Activated CD4-positive, alpha-beta memory T cell treated with anti-CD3 and anti-CD28 coated beads for 36 hours (primary cell): ENCODE results near the gene TAGAP. TPM values are rescaled to one million over a fixed set of nuclear protein-coding genes. Genes with fewer than 3 reads are reported as not detected.
"Not testable (repeated sequence)": the region's sequence is repeated elsewhere in the genome, so short reads cannot be mapped to it uniquely, and the experiment has no call there.

Source experiments
- CTCF ChIA-PET: fragments of 350-600 bp; sonication (Branson Sonifier 250); formaldehyde crosslinking; loops from one replicate; lab custom pipeline; 2021; ENCODE audit warnings: antibody characterized with exemption, inconsistent platforms; lab: Charles Lee
- POLR2A ChIA-PET: fragments of 350-600 bp; sonication (Branson Sonifier 250); formaldehyde crosslinking; loops from one replicate; lab custom pipeline; 2021; ENCODE audit warnings: antibody characterized with exemption; lab: Charles Lee
- DNase-seq: peaks from one replicate; pipeline ENCODE4 v3.0.0-alpha.2; 2020
- H3K27ac Mint-ChIP-seq: one replicate; pipeline ENCODE4 v1.8.0; 2021; ENCODE audit warnings: mixed read lengths
- H3K27me3 Mint-ChIP-seq: one replicate; pipeline ENCODE4 v1.8.0; 2021; ENCODE audit warnings: mixed read lengths
- H3K36me3 Mint-ChIP-seq: one replicate; pipeline ENCODE4 v1.8.0; 2021; ENCODE audit warnings: mixed read lengths
- H3K4me1 Mint-ChIP-seq: one replicate; pipeline ENCODE4 v1.8.0; 2021; ENCODE audit warnings: low read depth, mixed read lengths
- H3K4me3 Mint-ChIP-seq: one replicate; pipeline ENCODE4 v1.8.0; 2021; ENCODE audit warnings: mild to moderate bottlenecking, mixed read lengths
- H3K9me3 Mint-ChIP-seq: one replicate; pipeline ENCODE4 v1.8.0; 2021; ENCODE audit warnings: mixed read lengths
- intact Hi-C: fragments of 100-400 bp; cut with micrococcal nuclease; formaldehyde crosslinking; loops from one replicate; pipeline ENCODE4 v1.15.1; 2023
- total RNA-seq, 2 experiments: library from RNA; stranded (reverse); gene quantifications; one replicate each; pipeline ENCODE4 v1.2.3, GENCODE V29; 2021

The TAGAP gene
- total RNA-seq, 2 experiments from 2014 or later = 40.1 to 41.6 TPM

GRCh38 chr6:159043251-159043650, 1.5 kb downstream of the TAGAP start:
- H3K4me1 Mint-ChIP-seq = peaks cover 69% of the 10 kb centered on the region
- H3K27ac Mint-ChIP-seq = peak overlapping the region; percentile 95
- H3K27me3 Mint-ChIP-seq = no peaks in the 10 kb centered on the region
- ChIA-PET POLR2A (interaction anchor here (1.0 to 5.6 kb wide), 9 partner anchors 13 to 399 kb away, joined by 3 to 69 read pairs (median 16); no protein-coding TSS in a partner anchor), CTCF (interaction anchor here (0.6 to 11.6 kb wide), 12 partner anchors 15 to 92 kb away, joined by 3 to 370 read pairs (median 12); partner anchors contain the start of gene RSPH3)
- no peaks in the 10 kb centered on the region for H3K9me3 Mint-ChIP-seq
- no peak for DNase-seq
- intact Hi-C loops = loop anchor here (2.0 to 5.0 kb wide), 2 partner anchors 36 to 192 kb away; no protein-coding TSS in a partner anchor
- peaks cover 56% of the 10 kb centered on the region for H3K36me3 Mint-ChIP-seq
- H3K4me3 Mint-ChIP-seq = peak overlapping the region; percentile 94

GRCh38 chr6:159042826-159043181, 2.0 kb downstream of the TAGAP start:
- ChIA-PET CTCF (interaction anchor here (0.6 to 11.6 kb wide), 14 partner anchors 15 to 109 kb away, joined by 3 to 370 read pairs (median 7); partner anchors contain the start of gene RSPH3), POLR2A (interaction anchor here (1.0 to 5.6 kb wide), 8 partner anchors 14 to 399 kb away, joined by 3 to 69 read pairs (median 19); no protein-coding TSS in a partner anchor)
- DNase-seq = no peak
- H3K27me3 Mint-ChIP-seq = no peaks in the 10 kb centered on the region
- H3K4me3 Mint-ChIP-seq = peak overlapping the region; percentile 94
- peak overlapping the region; percentile 95 for H3K27ac Mint-ChIP-seq
- H3K4me1 Mint-ChIP-seq = peaks cover 69% of the 10 kb centered on the region
- no peaks in the 10 kb centered on the region for H3K9me3 Mint-ChIP-seq
- intact Hi-C loops = loop anchor here (1.0 to 5.0 kb wide), 3 partner anchors 36 to 192 kb away; no protein-coding TSS in a partner anchor
- peaks cover 61% of the 10 kb centered on the region for H3K36me3 Mint-ChIP-seq

GRCh38 chr6:159042003-159042825, 2.6 kb downstream of the TAGAP start:
- H3K4me3 Mint-ChIP-seq = peak overlapping the region; percentile 94
- peaks cover 67% of the 10 kb centered on the region for H3K36me3 Mint-ChIP-seq
- DNase-seq = peak; percentile 86
- ChIA-PET POLR2A (interaction anchor here (0.6 to 5.6 kb wide), 9 partner anchors 14 to 389 kb away, joined by 3 to 69 read pairs (median 8); no protein-coding TSS in a partner anchor), CTCF (interaction anchor here (0.6 to 11.6 kb wide), 19 partner anchors 8 to 191 kb away, joined by 3 to 370 read pairs (median 5); partner anchors contain the start of gene RSPH3)
- H3K27ac Mint-ChIP-seq = peak overlapping the region; percentile 95
- peaks cover 69% of the 10 kb centered on the region for H3K4me1 Mint-ChIP-seq
- H3K27me3 Mint-ChIP-seq = no peaks in the 10 kb centered on the region
- H3K9me3 Mint-ChIP-seq = no peaks in the 10 kb centered on the region
- intact Hi-C loops = loop anchor here (1.0 to 5.0 kb wide), 3 partner anchors 35 to 191 kb away; no protein-coding TSS in a partner anchor

GRCh38 chr6:159041181-159041580, 3.6 kb downstream of the TAGAP start:
- intact Hi-C loops = loop anchor here (5.0 kb wide), 1 partner anchor 34 kb away; no protein-coding TSS in a partner anchor
- peak overlapping the region; percentile 94 for H3K4me3 Mint-ChIP-seq
- CTCF ChIA-PET = interaction anchor here (0.9 to 11.6 kb wide), 13 partner anchors 9 to 190 kb away, joined by 3 to 370 read pairs (median 7); partner anchors contain the start of gene RSPH3
- no peaks in the 10 kb centered on the region for H3K9me3 Mint-ChIP-seq
- POLR2A ChIA-PET = interaction anchor here (0.7 to 5.6 kb wide), 8 partner anchors 15 to 388 kb away, joined by 3 to 69 read pairs (median 12); no protein-coding TSS in a partner anchor
- H3K4me1 Mint-ChIP-seq = peaks cover 73% of the 10 kb centered on the region
- no peak for DNase-seq
- H3K27ac Mint-ChIP-seq = peak overlapping the region; percentile 95
- peaks cover 76% of the 10 kb centered on the region for H3K36me3 Mint-ChIP-seq
- H3K27me3 Mint-ChIP-seq = no peaks in the 10 kb centered on the region

GRCh38 chr6:159039885-159040258, 4.9 kb downstream of the TAGAP start:
- ChIA-PET CTCF (interaction anchor here (0.7 to 11.6 kb wide), 9 partner anchors 18 to 95 kb away, joined by 3 to 370 read pairs (median 7); partner anchors contain the start of gene RSPH3), POLR2A (interaction anchor here (0.9 to 3.7 kb wide), 17 partner anchors 17 to 70 kb away, joined by 3 to 44 read pairs (median 6); no protein-coding TSS in a partner anchor)
- Mint-ChIP-seq H3K36me3 (peaks cover 89% of the 10 kb centered on the region), H3K4me1 (peaks cover 74% of the 10 kb centered on the region), H3K4me3 (peak overlapping the region; percentile 94), H3K9me3 (no peaks in the 10 kb centered on the region), H3K27ac (peak overlapping the region; percentile 95), H3K27me3 (no peaks in the 10 kb centered on the region)
- DNase-seq = no peak
- intact Hi-C loops = loop anchor here (1.0 to 5.0 kb wide), 6 partner anchors 22 to 891 kb away; no protein-coding TSS in a partner anchor

GRCh38 chr6:159038914-159039884, 5.6 kb downstream of the TAGAP start:
- Mint-ChIP-seq H3K27me3 (no peaks in the 10 kb centered on the region), H3K36me3 (peaks cover 90% of the 10 kb centered on the region), H3K9me3 (no peaks in the 10 kb centered on the region), H3K4me1 (peaks cover 75% of the 10 kb centered on the region), H3K4me3 (peak overlapping the region; percentile 94), H3K27ac (peak overlapping the region; percentile 95)
- DNase-seq = peak; percentile 38
- ChIA-PET POLR2A (interaction anchor here (0.7 to 3.7 kb wide), 18 partner anchors 17 to 71 kb away, joined by 3 to 44 read pairs (median 6); no protein-coding TSS in a partner anchor), CTCF (interaction anchor here (0.7 to 11.6 kb wide), 9 partner anchors 19 to 95 kb away, joined by 3 to 370 read pairs (median 7); partner anchors contain the start of gene RSPH3)
- intact Hi-C loops = loop anchor here (1.0 to 2.0 kb wide), 5 partner anchors 21 to 892 kb away; no protein-coding TSS in a partner anchor

GRCh38 chr6:159038318-159038717, 6.5 kb downstream of the TAGAP start:
- CTCF ChIA-PET = interaction anchor here (0.9 to 11.6 kb wide), 4 partner anchors 20 to 96 kb away, joined by 3 to 370 read pairs (median 9); no protein-coding TSS in a partner anchor
- intact Hi-C loops = loop anchor here (2.0 kb wide), 2 partner anchors 44 to 222 kb away; no protein-coding TSS in a partner anchor
- not testable (repeated sequence) for DNase-seq, H3K27me3 Mint-ChIP-seq, H3K4me3 Mint-ChIP-seq, H3K9me3 Mint-ChIP-seq
- Mint-ChIP-seq H3K27ac (peak overlapping the region; percentile 95), H3K4me1 (peaks cover 80% of the 10 kb centered on the region), H3K36me3 (peaks cover 83% of the 10 kb centered on the region)
- POLR2A ChIA-PET = interaction anchor here (3.7 kb wide), 1 partner anchor 20 kb away, joined by 44 read pairs; no protein-coding TSS in a partner anchor

- H3K4me3 Mint-ChIP-seq = peak overlapping the region; percentile 10
- no peak for DNase-seq
- ChIA-PET POLR2A (interaction anchor here (3.7 kb wide), 1 partner anchor 20 kb away, joined by 44 read pairs; no protein-coding TSS in a partner anchor), CTCF (interaction anchor here (0.9 to 11.6 kb wide), 3 partner anchors 20 to 64 kb away, joined by 3 to 370 read pairs (median 7); no protein-coding TSS in a partner anchor)
- peaks cover 78% of the 10 kb centered on the region for H3K36me3 Mint-ChIP-seq
- H3K27ac Mint-ChIP-seq = peak overlapping the region; percentile 31
- H3K27me3 Mint-ChIP-seq = no peaks in the 10 kb centered on the region
- intact Hi-C loops = loop anchor here (2.0 kb wide), 2 partner anchors 43 to 221 kb away; no protein-coding TSS in a partner anchor
- H3K9me3 Mint-ChIP-seq = no peaks in the 10 kb centered on the region
- H3K4me1 Mint-ChIP-seq = peaks cover 78% of the 10 kb centered on the region
Measured at GRCh38 chr6:159037756-159038290, 7.0 kb downstream of the TAGAP start.

- DNase-seq = peak; percentile 39
- Mint-ChIP-seq H3K27ac (peak overlapping the region; percentile 76), H3K27me3 (no peaks in the 10 kb centered on the region), H3K4me3 (no peak overlapping the region), H3K36me3 (peaks cover 67% of the 10 kb centered on the region), H3K9me3 (no peaks in the 10 kb centered on the region), H3K4me1 (peaks cover 71% of the 10 kb centered on the region)
- ChIA-PET CTCF (interaction anchor here (0.6 to 11.6 kb wide), 3 partner anchors 28 to 98 kb away, joined by 3 to 370 read pairs (median 7); no protein-coding TSS in a partner anchor), POLR2A (interaction anchor here (1.4 to 3.7 kb wide), 2 partner anchors 19 kb away, joined by 8 to 44 read pairs; no protein-coding TSS in a partner anchor)
- intact Hi-C loops = no loop called here
Measured at GRCh38 chr6:159036673-159037072, 8.1 kb downstream of the TAGAP start.

- Mint-ChIP-seq H3K9me3 (no peaks in the 10 kb centered on the region), H3K27me3 (no peaks in the 10 kb centered on the region), H3K27ac (no peak overlapping the region), H3K4me3 (no peak overlapping the region), H3K36me3 (peaks cover 59% of the 10 kb centered on the region), H3K4me1 (peaks cover 63% of the 10 kb centered on the region)
- POLR2A ChIA-PET = interaction anchor here (1.4 kb wide), 1 partner anchor 18 kb away, joined by 8 read pairs; no protein-coding TSS in a partner anchor
- no peak for DNase-seq
- intact Hi-C loops = no loop called here
- CTCF ChIA-PET = interaction anchor here (2.3 to 11.6 kb wide), 2 partner anchors 28 to 66 kb away, joined by 11 to 370 read pairs; no protein-coding TSS in a partner anchor
Measured at GRCh38 chr6:159035891-159036290, 8.9 kb downstream of the TAGAP start.
